H1 (cell line): ENCODE results near the gene GPX4. TPM values are rescaled to one million over a fixed set of nuclear protein-coding genes. Genes with fewer than 3 reads are reported as not detected.

Experiments
- CTCF ChIA-PET: fragments of 300-600 bp; sonication (Branson Sonifier 250); formaldehyde crosslinking; loops from one replicate; lab custom pipeline; 2021; ENCODE audit not compliant: partially characterized antibody; lab: Charles Lee
- POLR2A ChIA-PET: fragments of 300-600 bp; sonication (Branson Sonifier 250); formaldehyde crosslinking; loops from one replicate; lab custom pipeline; 2021; ENCODE audit warnings: inconsistent platforms; ENCODE audit not compliant: partially characterized antibody; lab: Charles Lee
- DNase-seq, 2 experiments: peaks; one replicate each; pipeline versions ENCODE4 v3.0.0 to v3.0.0-alpha.2; 2010 to 2022; ENCODE audit warnings: low spot score in 2 of 2, low read depth in 1 of 2, mixed read lengths in 1 of 2
- FAIRE-seq: peaks from 2 replicates; lab custom pipeline; 2011; peaks lifted over from hg19 to GRCh38; lab: Jason Lieb, UNC
- H2AFZ ChIP-seq: 2 replicates; pipeline ENCODE4 v1.8.1; 2012; ENCODE audit warnings: low read length, inconsistent platforms
- H2AK5ac ChIP-seq: 2 replicates; pipeline ENCODE4 v1.6.1; 2013; ENCODE audit warnings: low read depth, low read length
- H2BK120ac ChIP-seq: replicated peaks from 2 replicates; pipeline ENCODE3; 2013; ENCODE audit warnings: low read depth, low read length, inconsistent platforms
- H2BK12ac ChIP-seq: 2 replicates; pipeline ENCODE4 v1.6.1; 2013; ENCODE audit warnings: low read depth, low read length
- H2BK15ac ChIP-seq: 2 replicates; pipeline ENCODE4 v1.6.1; 2013; ENCODE audit warnings: low read length
- H2BK20ac ChIP-seq: 2 replicates; pipeline ENCODE4 v1.6.1; 2013; ENCODE audit warnings: low read length
- H2BK5ac ChIP-seq: 2 replicates; pipeline ENCODE4 v1.6.1; 2013; ENCODE audit warnings: low read depth, low read length
- H3K14ac ChIP-seq: 2 replicates; pipeline ENCODE4 v1.6.1; 2013; ENCODE audit warnings: inconsistent platforms; ENCODE audit not compliant: insufficient read length
- H3K18ac ChIP-seq: 2 replicates; pipeline ENCODE4 v1.6.1; 2013; ENCODE audit warnings: low read length; ENCODE audit errors: extremely low read depth
- H3K23ac ChIP-seq: 2 replicates; pipeline ENCODE4 v1.6.1; 2013; ENCODE audit warnings: inconsistent platforms; ENCODE audit not compliant: insufficient read length
- H3K23me2 ChIP-seq: 2 replicates; pipeline ENCODE4 v1.6.1; 2013; ENCODE audit warnings: low read depth, low read length
- H3K27ac ChIP-seq: 2 replicates; pipeline ENCODE4 v1.6.1; 2011; ENCODE audit warnings: low read depth, low read length, inconsistent platforms
- H3K27me3 ChIP-seq, 4 experiments: replicated peaks in 1 of 4; 1 replicate in 1 of 4; 2 replicates in 3 of 4; pipeline versions ENCODE4 v1.6.1 to v1.8.1; 2011 to 2013; ENCODE audit warnings: low read length in 3 of 4, mild to moderate bottlenecking in 3 of 4, inconsistent platforms in 2 of 4, mixed read lengths in 2 of 4, moderate library complexity in 1 of 4; ENCODE audit not compliant: control insufficient read depth in 3 of 4, insufficient read depth in 3 of 4; ENCODE audit errors: extremely low read depth in 1 of 4
- H3K36me3 ChIP-seq, 4 experiments: 2 replicates each; pipeline versions ENCODE4 v1.6.1 to v1.8.1; 2011 to 2013; ENCODE audit warnings: mild to moderate bottlenecking in 4 of 4, low read length in 3 of 4, moderate library complexity in 2 of 4, control low read depth in 1 of 4, inconsistent platforms in 1 of 4; ENCODE audit not compliant: insufficient read depth in 4 of 4, control insufficient read depth in 2 of 4
- H3K4ac ChIP-seq: replicated peaks from 2 replicates; pipeline ENCODE3; 2013; ENCODE audit warnings: low read length, low read depth, mixed read lengths, inconsistent platforms; ENCODE audit not compliant: insufficient read length
- H3K4me1 ChIP-seq, 4 experiments: replicated peaks in 1 of 4; 1 replicate in 1 of 4; 2 replicates in 3 of 4; pipeline versions ENCODE4 v1.6.1 to v1.8.1; 2011 to 2013; ENCODE audit warnings: low read length in 3 of 4, inconsistent platforms in 2 of 4, mixed read lengths in 1 of 4; ENCODE audit not compliant: insufficient read depth in 4 of 4, control insufficient read depth in 3 of 4
- H3K4me2 ChIP-seq, 2 experiments: 2 replicates each; pipeline versions ENCODE4 v1.6.1 to v1.8.1; 2011 to 2013; ENCODE audit warnings: low read depth in 2 of 2, low read length in 2 of 2, control low read depth in 1 of 2, inconsistent platforms in 1 of 2, mild to moderate bottlenecking in 1 of 2; ENCODE audit not compliant: insufficient read depth in 1 of 2
- H3K4me3 ChIP-seq, 4 experiments: fragments of 200-600, 300-600 bp in 1 of 4; sonication (generic), shearing (Covaris generic), sonication (Bioruptor Twin) in 1 of 4; 2 replicates each; pipeline versions ENCODE4 v1.5.1 to v1.8.1; 2011 to 2016; ENCODE audit warnings: low read length in 4 of 4, low read depth in 3 of 4, control low read depth in 2 of 4, inconsistent platforms in 2 of 4, mild to moderate bottlenecking in 2 of 4, mixed read lengths in 1 of 4, moderate library complexity in 1 of 4; ENCODE audit not compliant: insufficient read depth in 2 of 4; ENCODE audit errors: extremely low read depth in 1 of 4
- H3K56ac ChIP-seq: replicated peaks from 2 replicates; pipeline ENCODE3; 2013; ENCODE audit warnings: low read depth, mild to moderate bottlenecking, mixed read lengths, low read length, inconsistent platforms; ENCODE audit not compliant: insufficient read length
- H3K79me1 ChIP-seq: 2 replicates; pipeline ENCODE4 v1.6.1; 2013; ENCODE audit warnings: low read depth, low read length, control low read depth
- H3K79me2 ChIP-seq, 2 experiments: 2 replicates each; pipeline versions ENCODE4 v1.6.1 to v1.8.1; 2012 to 2013; ENCODE audit warnings: low read length in 2 of 2, mild to moderate bottlenecking in 2 of 2, inconsistent platforms in 1 of 2; ENCODE audit not compliant: insufficient read depth in 2 of 2, control insufficient read depth in 1 of 2
- H3K9ac ChIP-seq, 4 experiments: replicated peaks in 1 of 4; 1 replicate in 1 of 4; 2 replicates in 3 of 4; pipeline versions ENCODE4 v1.6.1 to v1.8.1; 2011 to 2013; ENCODE audit warnings: low read depth in 3 of 4, low read length in 3 of 4, control low read depth in 2 of 4, mild to moderate bottlenecking in 2 of 4, moderate library complexity in 2 of 4, inconsistent platforms in 1 of 4; ENCODE audit errors: extremely low read depth in 1 of 4
- H3K9me3 ChIP-seq, 2 experiments: 2 replicates each; pipeline versions ENCODE4 v1.6.1 to v1.8.1; 2012 to 2013; ENCODE audit warnings: mild to moderate bottlenecking in 2 of 2, moderate library complexity in 2 of 2, control low read depth in 1 of 2, inconsistent platforms in 1 of 2, low read depth in 1 of 2, low read length in 1 of 2, mixed read lengths in 1 of 2; ENCODE audit not compliant: insufficient read depth in 2 of 2
- H4K20me1 ChIP-seq, 2 experiments: replicated peaks in 1 of 2; 2 replicates each; pipeline versions ENCODE3 to v1.8.1; 2011 to 2013; ENCODE audit warnings: inconsistent platforms in 2 of 2, low read length in 2 of 2, mild to moderate bottlenecking in 1 of 2; ENCODE audit not compliant: insufficient read depth in 2 of 2, control insufficient read depth in 1 of 2
- H4K5ac ChIP-seq: 2 replicates; pipeline ENCODE4 v1.6.1; 2013; ENCODE audit warnings: low read length, low read depth, mixed read lengths, inconsistent platforms; ENCODE audit not compliant: insufficient read length
- H4K8ac ChIP-seq: 2 replicates; pipeline ENCODE4 v1.8.0; 2013; ENCODE audit warnings: mild to moderate bottlenecking, moderate library complexity, low read length, inconsistent platforms; ENCODE audit not compliant: insufficient read depth; ENCODE audit errors: extremely low read depth
- H4K91ac ChIP-seq: replicated peaks from 2 replicates; pipeline ENCODE3; 2013; ENCODE audit warnings: low read length, mixed read lengths, inconsistent platforms; ENCODE audit not compliant: insufficient read length
- CREB1 ChIP-seq: IDR thresholded peaks from 2 replicates; pipeline ENCODE4 v1.6.1; 2012; ENCODE audit warnings: inconsistent platforms
- EGR1 ChIP-seq: IDR thresholded peaks from 2 replicates; pipeline ENCODE4 v1.6.1; 2011; ENCODE audit warnings: low read depth, low read length, borderline replicate concordance
- GTF2F1 ChIP-seq: IDR thresholded peaks from 2 replicates; pipeline ENCODE4 v1.6.1; 2012; ENCODE audit warnings: low read depth, low read length, improper control_type of control experiment, borderline replicate concordance
- KDM4A ChIP-seq: IDR thresholded peaks from one replicate; pipeline ENCODE4 v1.7.1; 2012; ENCODE audit warnings: low read depth, mild to moderate bottlenecking, moderate library complexity, low read length, inconsistent platforms; ENCODE audit not compliant: severe bottlenecking
- MAX ChIP-seq: IDR thresholded peaks from 2 replicates; pipeline ENCODE4 v1.6.1; 2012; ENCODE audit warnings: inconsistent platforms
- PHF8 ChIP-seq: fragments of 200-600 bp; sonication (generic); conservative IDR thresholded peaks from 2 replicates; pipeline ENCODE4 v1.7.1; 2012; ENCODE audit warnings: low read depth, mild to moderate bottlenecking, inconsistent platforms, low read length, moderate library complexity
- POLR2A ChIP-seq, 2 experiments: IDR thresholded peaks; 1 replicate in 1 of 2; 2 replicates in 1 of 2; pipeline ENCODE4 v1.6.1; 2011; ENCODE audit warnings: low read depth in 2 of 2, low read length in 2 of 2, mild to moderate bottlenecking in 2 of 2; ENCODE audit errors: control extremely low read depth in 1 of 2
- POLR2AphosphoS5 ChIP-seq: IDR thresholded peaks from 2 replicates; pipeline ENCODE4 v1.6.1; 2011; ENCODE audit warnings: low read depth, low read length
- RAD21 ChIP-seq, 2 experiments: IDR thresholded peaks in 1 of 2; conservative IDR thresholded peaks in 1 of 2; 2 replicates each; pipeline ENCODE4 v1.6.1; 2011; ENCODE audit warnings: low read depth in 2 of 2, low read length in 2 of 2, improper control_type of control experiment in 1 of 2, inconsistent platforms in 1 of 2, mild to moderate bottlenecking in 1 of 2, moderate library complexity in 1 of 2
- SIN3A ChIP-seq, 2 experiments: IDR thresholded peaks in 1 of 2; conservative IDR thresholded peaks in 1 of 2; 2 replicates each; pipeline ENCODE4 v1.6.1; 2011 to 2012; ENCODE audit warnings: low read length in 2 of 2, improper control_type of control experiment in 1 of 2, low read depth in 1 of 2, mild to moderate bottlenecking in 1 of 2
- WGBS, 2 experiments: shearing (Covaris generic) in 1 of 2; methylation state at CpG; one replicate each; pipeline versions ENCODE4 v1.1.6 to v1.1.7; 2013 to 2015; ENCODE audit warnings: low lambda C conversion rate in 2 of 2, mixed read lengths in 2 of 2, inconsistent platforms in 1 of 2, low coverage in 1 of 2, missing lambda C conversion rate in 1 of 2; ENCODE audit not compliant: insufficient replicate concordance in 2 of 2, insufficient coverage in 1 of 2, insufficient read length in 1 of 2; ENCODE audit errors: extremely low coverage in 1 of 2, missing lambda C conversion rate in 1 of 2; 5-methylcytosine and 5-hydroxymethylcytosine counted together
- polyA plus RNA-seq, 7 experiments: library from polyadenylated mRNA; depleted of rRNA in 3 of 7; stranded (reverse) in 5 of 7; unstranded in 2 of 7; fragments of >200 nt in 5 of 7; fragments of 200-250 nt in 2 of 7; gene quantifications; 1 replicate in 5 of 7; 2 replicates in 1 of 7; 4 replicates in 1 of 7; pipeline versions ENCODE4 v1.2.1 to v1.2.3, GENCODE V29; 2011 to 2013; ENCODE audit warnings: missing spikeins in 2 of 7, mixed read lengths in 2 of 7
- total RNA-seq: library from RNA; stranded (reverse); fragmentation: NEBNext Ultra II Directional; extraction: Animal tissue kit (Norgen Biotek cat#: 25700); gene quantifications from 2 replicates; pipeline ENCODE4 v1.2.1, GENCODE V29; 2021

The GPX4 gene
- total and polyA plus RNA-seq, 2 of the 8 experiments (the other 6 are each of a cell fraction or from before 2014, with no cell fraction given), result 342 to 693 TPM

DNA sequence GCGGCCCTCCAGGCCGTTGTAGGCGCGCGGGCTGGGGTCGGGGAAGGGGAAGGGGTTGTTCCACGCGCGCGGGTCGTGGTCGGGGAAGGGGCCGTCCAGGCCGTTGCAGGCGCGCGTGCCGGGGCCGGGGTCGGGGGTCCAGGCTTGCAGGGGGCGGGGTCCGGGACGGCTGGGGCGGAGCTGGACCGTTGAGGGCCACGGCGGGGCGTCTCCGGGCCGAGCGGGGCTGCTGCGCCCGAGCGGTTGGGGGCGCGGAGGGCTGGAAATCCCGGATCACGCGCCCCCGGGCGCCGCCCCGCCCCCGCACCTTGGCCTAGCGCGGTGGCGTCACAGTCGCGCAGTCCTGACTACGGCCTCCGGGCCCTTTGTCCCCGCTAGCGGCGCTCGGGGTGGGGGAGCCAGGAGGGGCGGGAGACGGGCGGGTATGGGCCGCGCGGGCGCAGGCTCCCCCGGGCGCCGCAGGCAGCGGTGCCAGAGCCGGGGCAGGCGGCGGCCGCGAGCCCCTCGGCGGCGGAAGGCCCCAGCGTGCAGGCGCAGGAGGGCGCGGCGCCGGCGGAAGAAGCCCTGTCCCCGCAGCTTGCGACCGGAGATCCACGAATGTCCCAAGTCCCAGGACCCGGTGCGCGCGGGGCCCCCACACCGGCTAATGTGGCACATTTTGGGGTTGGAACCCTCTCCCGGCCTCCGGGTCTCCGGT lies 665 bp downstream of the GPX4 start:
- H3K27ac ChIP-seq, result peak overlapping the region; percentile 66; the same call in 1 of the 2 replicates
- H4K20me1 ChIP-seq, result peaks cover 5 to 7% of the 10 kb centered on the region in 2 experiments
- H3K14ac ChIP-seq, result no peak overlapping the region
- no peak overlapping the region for H4K5ac ChIP-seq
- no peak overlapping the region for H2BK15ac ChIP-seq
- H2BK12ac ChIP-seq, result no peak overlapping the region
- H3K79me1 ChIP-seq, result peaks cover 4% of the 10 kb centered on the region
- peaks cover 8 to 32% (median 16%) of the 10 kb centered on the region in 4 experiments; a peak in 6 of 8 replicates for H3K36me3 ChIP-seq
- H2BK120ac ChIP-seq, result no peak overlapping the region
- H3K56ac ChIP-seq, result peak overlapping the region; percentile 50
- no peak overlapping the region for H2AK5ac ChIP-seq
- DNase-seq, result peak in 1 of 2 experiments; percentile 86
- POLR2A ChIA-PET, result interaction anchor here (0.6 to 9.8 kb wide), 28 partner anchors 8 to 171 kb away, joined by 3 to 116 read pairs (median 4); partner anchors contain the start of genes ABCA7, ATP5F1D, CBARP and CIRBP
- no peaks in the 10 kb centered on the region; a peak in 1 of 4 replicates for H3K79me2 ChIP-seq
- peak overlapping the region; percentile 57 to 93 (median 64) for H3K4me3 ChIP-seq
- FAIRE-seq, result no peak
- H3K27me3 ChIP-seq, result no peaks in the 10 kb centered on the region
- H3K9me3 ChIP-seq, result no peaks in the 10 kb centered on the region
- peak overlapping the region; percentile 71 to 97 for H3K4me2 ChIP-seq
- no peak overlapping the region; the same call in none of the 2 replicates for H3K18ac ChIP-seq
- no peak overlapping the region for H2BK20ac ChIP-seq
- no peak overlapping the region for H3K23ac ChIP-seq
- H4K91ac ChIP-seq, result no peak overlapping the region
- H2BK5ac ChIP-seq, result peak overlapping the region; percentile 81; the same call in 1 of the 2 replicates
- peak overlapping the region; percentile 4 to 80 (median 73); a peak in 6 of 7 replicates for H3K9ac ChIP-seq
- H3K23me2 ChIP-seq, result peaks cover 7% of the 10 kb centered on the region; the same call in 1 of the 2 replicates
- CTCF ChIA-PET, result interaction anchor here (0.5 to 2.1 kb wide), 7 partner anchors 9 to 494 kb away, joined by 3 to 6 read pairs (median 5); no protein-coding TSS in a partner anchor
- no peak overlapping the region for H2AFZ ChIP-seq
- WGBS, 2 experiments, result 3% methylated on average over 11 of the region's 93 CpGs; no CpG with 5 or more reads in 1 of the 2 experiments
- H3K4me1 ChIP-seq, result peaks cover 4 to 21% (median 8%) of the 10 kb centered on the region in 4 experiments
- peak overlapping the region; percentile 59; the same call in 1 of the 2 replicates for H4K8ac ChIP-seq
- H3K4ac ChIP-seq, result peak overlapping the region; percentile 38
- peak; percentile 89 for TF ChIP-seq CREB1
- peak; percentile 24 for TF ChIP-seq KDM4A
- 0 out of 2 replicates have a peak, but pooled peaks have one; percentile 6 for TF ChIP-seq MAX
- peak; percentile 47 for TF ChIP-seq PHF8
- TF ChIP-seq GTF2F1, result no peak
- TF ChIP-seq SIN3A (conservative IDR thresholded peaks at IDR 0.05 in 1 of 2, IDR thresholded peaks at IDR 0.05 in 1 of 2; ENCODE audit: low read depth in 1 of 2, low read length in 2 of 2), result 0 out of 4 replicates have a peak, but pooled peaks of 1 of the 2 experiments have one; percentile 43
- peak in 1 of 2 experiments; percentile 51; a peak in 2 of 3 replicates for TF ChIP-seq POLR2A (IDR thresholded peaks at IDR 0.05; ENCODE audit: control extremely low read depth in 1 of 2, low read depth in 2 of 2, low read length in 2 of 2)
- TF ChIP-seq EGR1, result peak; percentile 97
- 0 out of 2 replicates have a peak, but pooled peaks have one; percentile 2 for TF ChIP-seq POLR2AphosphoS5
- peak in 1 of 2 experiments; percentile 1; a peak in 1 of 4 replicates for TF ChIP-seq RAD21 (IDR thresholded peaks at IDR 0.05 in 1 of 2, conservative IDR thresholded peaks at IDR 0.05 in 1 of 2; ENCODE audit: low read depth in 2 of 2, low read length in 2 of 2)
